Measurements from ENCODE around the gene NELFCD.
"Not testable (repeated sequence)": the region's sequence is repeated elsewhere in the genome, so short reads cannot be mapped to it uniquely, and the experiment has no call there.

The NELFCD gene

GRCh38 chr20:58980711-58981627, at the start of gene NELFCD:
Gene NELFCD, plus strand, starts transcription at chr20:58981256. Its CDS starts 54 bp downstream, at chr20:58981310.
- FAIRE-seq (peak; percentile 44), DNase-seq (ENCODE audit: low spot score) (peak; percentile 100)

- DNase-seq (ENCODE audit: low spot score): no peak
- no peak for FAIRE-seq
Observed at GRCh38 chr20:58932170-58932569, 48.9 kb upstream of the NELFCD start.

- no peak for DNase-seq (ENCODE audit: low spot score)
Observed at GRCh38 chr20:58938078-58938477, 43.0 kb upstream of the NELFCD start.

DNA sequence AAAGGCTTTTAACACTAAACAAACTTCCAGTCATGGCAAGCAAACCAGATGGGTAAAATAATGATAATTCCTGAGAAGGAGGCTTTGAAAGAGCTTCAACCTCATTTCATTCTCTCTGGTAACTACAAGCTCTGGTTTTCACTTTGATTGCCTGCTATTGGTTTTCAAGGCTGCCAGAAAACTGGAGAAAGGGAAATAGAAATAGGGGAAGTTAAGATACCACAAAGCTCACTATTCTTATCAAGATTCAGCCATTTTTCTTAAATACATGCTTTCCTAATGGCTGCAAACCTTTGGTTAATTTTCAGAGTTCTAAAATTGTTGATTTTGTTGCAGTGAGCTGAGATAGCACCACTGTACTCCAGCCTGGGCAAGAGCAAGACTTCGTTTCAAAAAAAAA, 42.5 kb upstream of the NELFCD start:
- no peak for DNase-seq (ENCODE audit: low spot score)
- no peak for FAIRE-seq

More at GRCh38 chr20:58938078-58938477, 43.0 kb upstream of the NELFCD start:
- FAIRE-seq: no peak

GRCh38 chr20:58941471-58941870, 39.6 kb upstream of the NELFCD start:
- FAIRE-seq (no peak), DNase-seq (ENCODE audit: low spot score) (no peak)

DNA sequence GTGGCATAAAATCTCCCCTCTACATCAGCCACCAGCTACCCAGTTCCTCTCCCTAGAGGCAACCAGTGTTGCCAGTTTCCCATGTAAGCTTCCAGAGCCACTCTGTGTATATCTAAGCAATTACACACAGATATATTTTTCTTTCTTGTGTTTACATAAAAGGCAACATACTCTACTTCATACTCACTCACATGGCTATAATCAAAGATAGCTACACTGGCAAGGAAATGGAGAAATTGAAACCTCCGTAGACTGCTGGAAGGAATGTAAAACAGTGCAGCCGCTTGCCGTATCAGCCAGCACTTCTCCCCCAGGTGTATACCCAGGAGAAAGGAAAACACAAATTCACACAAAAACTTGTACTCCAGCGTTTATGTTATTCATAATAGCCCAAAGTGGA, 38.5 kb upstream of the NELFCD start:
- FAIRE-seq (no peak), DNase-seq (ENCODE audit: low spot score) (no peak)

DNA sequence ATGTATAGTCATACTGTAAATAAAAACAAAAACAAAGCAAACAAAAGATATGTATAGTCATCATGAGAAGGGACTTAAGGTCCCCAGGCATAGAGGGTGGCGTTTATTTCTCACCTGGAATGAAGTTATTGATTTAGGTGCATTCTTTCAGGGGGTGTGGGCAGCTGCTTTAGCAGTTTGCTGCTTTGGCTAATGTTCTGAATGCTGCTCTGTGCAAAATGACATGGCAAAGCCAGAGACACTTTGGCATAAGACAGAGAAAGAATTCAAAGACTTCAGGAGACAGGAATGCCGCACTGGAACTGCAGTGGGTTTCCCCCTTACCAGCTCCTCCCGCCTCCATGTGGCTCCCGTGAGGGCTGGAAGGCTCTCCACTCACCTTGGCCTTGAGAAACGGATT, 36.4 kb upstream of the NELFCD start:
- no peak for DNase-seq (ENCODE audit: low spot score)
- FAIRE-seq: no peak

DNA sequence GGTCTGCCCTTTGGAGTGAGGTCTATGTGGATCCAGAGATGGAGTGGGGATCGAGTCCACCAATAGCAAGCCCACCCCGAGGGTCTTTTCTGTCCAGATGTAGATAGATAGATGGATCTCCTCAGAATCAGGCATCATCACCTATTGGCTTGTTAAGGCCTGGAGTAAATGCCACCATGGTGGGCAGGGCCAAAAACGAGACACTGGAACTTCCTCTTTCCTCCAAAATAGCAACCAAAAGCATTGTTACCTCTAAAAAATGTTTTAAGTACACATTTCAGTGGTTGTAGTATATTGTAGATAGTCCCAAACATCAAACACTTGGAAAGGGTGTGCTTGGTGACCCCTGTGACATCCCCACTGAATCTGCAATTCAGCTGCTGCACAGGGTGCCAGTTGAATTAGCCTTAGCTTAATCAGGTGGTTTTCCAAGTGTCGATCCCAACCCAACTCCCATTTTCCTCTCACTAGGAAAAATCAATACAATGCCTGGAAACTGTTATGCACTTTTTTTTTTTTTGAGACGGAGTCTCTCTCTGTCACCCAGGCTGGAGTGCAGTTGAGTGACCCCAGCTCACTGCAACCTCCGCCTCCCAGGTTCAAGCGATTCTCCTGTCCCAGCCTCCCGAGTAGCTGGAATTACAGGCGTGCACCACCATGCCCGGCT, 35.0 kb upstream of the NELFCD start:
- no peak for FAIRE-seq
- DNase-seq (ENCODE audit: low spot score): no peak

DNA sequence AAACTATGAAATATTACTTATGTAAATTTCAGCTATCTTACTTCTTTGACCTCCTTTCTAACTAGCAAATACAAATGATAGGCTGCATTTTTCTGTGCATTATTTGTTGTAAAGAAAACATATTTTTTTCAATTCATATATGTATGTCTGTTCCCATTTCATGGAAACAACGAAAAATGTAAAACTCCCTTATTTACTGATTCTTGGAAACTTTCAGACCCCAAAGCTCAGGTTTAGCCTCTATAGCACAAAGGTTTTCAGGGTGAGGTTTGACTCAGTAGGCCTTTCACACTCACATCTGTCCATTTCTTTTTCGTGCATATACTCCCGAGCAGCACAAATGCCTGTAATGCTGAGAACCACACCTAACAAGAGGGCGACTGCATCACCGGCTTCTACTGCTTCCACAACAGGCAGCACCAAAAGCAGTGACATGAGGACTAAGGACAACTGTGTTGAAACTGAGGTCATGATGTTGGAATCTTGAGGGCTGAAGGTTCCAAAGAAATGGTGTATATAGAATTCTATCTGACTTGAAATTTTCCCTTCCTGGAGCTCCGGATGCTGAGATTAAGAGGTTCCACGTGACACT, 33.2 kb upstream of the NELFCD start:
- DNase-seq (ENCODE audit: low spot score): not testable (repeated sequence)

DNA sequence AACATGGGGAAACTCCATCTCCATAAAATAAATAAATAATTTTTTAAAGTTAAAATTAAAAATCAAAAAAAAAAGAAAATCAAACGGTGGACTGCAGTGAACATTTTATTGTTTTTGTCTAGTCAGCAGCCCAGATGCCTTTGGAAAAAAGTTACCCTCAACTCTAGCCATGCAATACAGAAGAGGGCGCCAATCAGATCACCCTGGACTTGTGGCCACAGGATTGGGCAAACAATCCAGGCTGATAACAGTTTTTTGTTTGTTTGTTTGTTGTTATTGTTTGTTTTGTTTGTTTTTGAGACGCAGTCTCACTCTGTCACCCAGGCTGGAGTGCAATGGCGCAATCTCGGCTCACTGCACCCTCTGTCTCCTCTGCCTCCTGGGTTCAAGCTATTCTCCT, 30.5 kb upstream of the NELFCD start:
- FAIRE-seq (no peak), DNase-seq (ENCODE audit: low spot score) (no peak)

More for the DNA sequence above, 33.2 kb upstream of the NELFCD start:
- not testable (repeated sequence) for FAIRE-seq

- DNase-seq (ENCODE audit: low spot score) (no peak), FAIRE-seq (no peak)
Observed at GRCh38 chr20:58953050-58953449, 28.0 kb upstream of the NELFCD start.

DNA sequence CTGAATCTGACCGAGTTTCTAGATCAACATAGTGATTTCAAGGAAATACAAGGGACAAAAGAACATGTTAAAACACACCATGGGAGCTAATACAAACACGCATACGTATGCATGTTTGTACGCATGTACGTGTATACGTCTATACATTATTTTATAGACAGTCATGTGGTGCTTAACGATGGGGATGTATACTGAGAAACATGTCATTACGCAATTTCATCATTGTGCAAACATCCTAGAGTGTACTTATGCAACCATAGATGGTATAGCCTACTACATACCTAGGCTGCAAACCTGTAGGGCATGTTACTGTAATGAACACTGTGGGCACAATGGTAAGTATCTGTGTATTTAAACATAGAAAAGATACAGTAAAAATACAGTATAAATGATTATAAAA, 25.0 kb upstream of the NELFCD start:
- FAIRE-seq: peak; percentile 88
- no peak for DNase-seq (ENCODE audit: low spot score)

DNA sequence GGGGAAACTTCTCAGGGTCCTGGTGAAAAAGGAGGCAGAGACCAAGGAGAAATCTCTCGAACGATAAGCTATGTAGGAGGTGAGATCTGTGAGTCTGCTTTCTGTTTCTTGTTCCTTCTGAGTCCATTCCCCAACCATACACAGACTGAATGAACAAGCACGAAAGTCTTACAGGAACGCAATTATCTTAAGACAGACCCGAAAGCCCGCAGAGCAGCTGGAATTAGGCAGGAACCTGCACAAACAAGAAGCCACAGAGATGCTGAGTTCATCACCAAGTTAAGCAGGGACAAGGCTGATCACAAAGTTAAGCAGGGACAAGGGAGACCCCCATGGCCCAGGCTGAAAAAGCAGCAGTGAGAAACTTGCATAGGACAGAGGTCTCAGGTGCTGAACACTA, 21.4 kb upstream of the NELFCD start:
- DNase-seq (ENCODE audit: low spot score) (no peak), FAIRE-seq (no peak)

GRCh38 chr20:58963060-58963584, 17.9 kb upstream of the NELFCD start:
- DNase-seq (ENCODE audit: low spot score): no peak
- FAIRE-seq: no peak

GRCh38 chr20:58963922-58964321, 17.1 kb upstream of the NELFCD start:
- FAIRE-seq; DNase-seq (ENCODE audit: low spot score): not testable (repeated sequence)

- no peak for FAIRE-seq
- DNase-seq (ENCODE audit: low spot score): no peak
Observed at GRCh38 chr20:58965270-58966064, 15.6 kb upstream of the NELFCD start.

- FAIRE-seq: no peak
- no peak for DNase-seq (ENCODE audit: low spot score)
Observed at GRCh38 chr20:58967652-58968429, 13.2 kb upstream of the NELFCD start.

DNA sequence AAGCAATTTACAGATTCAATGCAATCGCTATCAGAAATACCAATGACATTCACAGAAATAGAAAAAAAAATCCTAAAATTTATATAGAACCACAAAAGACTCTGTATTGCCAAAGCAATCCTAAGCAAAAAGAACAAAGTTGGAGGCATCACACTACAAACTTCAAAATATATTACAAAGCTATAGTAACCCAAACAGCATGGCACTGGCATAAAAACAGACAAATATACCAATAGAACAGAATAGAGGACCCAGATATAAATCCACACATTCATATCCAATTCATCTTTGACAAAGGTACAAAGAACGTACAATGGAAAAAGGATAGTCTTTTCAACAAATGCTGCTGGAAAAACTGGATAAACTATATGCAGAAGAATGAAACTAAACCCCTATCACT, 11.6 kb upstream of the NELFCD start:
- FAIRE-seq: no peak

DNA sequence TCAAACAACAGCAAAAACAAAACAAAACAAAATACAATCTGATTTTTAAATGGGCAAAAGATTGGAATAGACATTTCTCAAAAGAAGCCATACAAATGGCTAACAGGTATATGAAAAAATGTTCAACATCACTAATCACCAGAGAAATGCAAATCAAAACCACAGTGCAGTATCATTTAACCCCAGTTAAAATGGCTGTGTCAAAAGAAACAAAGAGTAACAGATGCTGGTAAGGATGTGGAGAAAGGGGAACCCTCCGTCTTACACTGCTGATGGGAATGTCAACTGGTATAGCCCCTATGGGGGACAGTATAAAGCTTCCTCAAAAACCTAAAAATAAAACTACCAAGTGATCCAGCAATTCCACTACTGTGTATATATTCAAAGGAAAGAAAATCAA, 10.9 kb upstream of the NELFCD start:
- no peak for FAIRE-seq
- DNase-seq (ENCODE audit: low spot score): no peak

More for the DNA sequence above, 11.6 kb upstream of the NELFCD start:
- no peak for DNase-seq (ENCODE audit: low spot score)

DNA sequence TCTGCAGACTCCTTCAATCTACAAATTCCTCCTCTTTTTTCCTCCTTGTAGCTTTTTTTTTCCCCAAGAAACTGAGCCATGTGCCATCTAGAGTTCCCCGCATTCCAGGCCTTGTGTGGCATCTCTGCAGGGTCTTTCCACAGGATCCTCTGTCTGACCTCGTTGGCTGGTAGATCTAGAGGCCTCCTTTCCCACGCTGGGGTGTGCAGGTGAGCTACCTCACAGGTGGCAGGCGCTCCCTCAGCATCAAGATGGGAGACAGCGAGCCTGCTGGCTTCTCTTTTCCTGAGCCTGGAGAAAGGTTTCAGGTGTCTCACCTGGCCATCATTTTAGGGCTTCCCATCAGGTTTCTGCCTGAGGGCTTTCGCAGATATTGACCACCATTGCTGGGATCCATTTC, 9.6 kb upstream of the NELFCD start:
- no peak for FAIRE-seq
- DNase-seq (ENCODE audit: low spot score): no peak
